Bronchial epithelial cell (primary cell): ENCODE results near the gene GRN. TPM values are rescaled to one million over a fixed set of nuclear protein-coding genes. Genes with fewer than 3 reads are reported as not detected.
A peak's percentile ranks its signal among the peaks of the same experiment; 100 is the strongest.

Experiments used
- DNase-seq: peaks from one replicate; pipeline ENCODE4 v3.0.0-alpha.2; 2010; ENCODE audit warnings: low read depth
- FAIRE-seq: peaks from 2 replicates; lab custom pipeline; 2011; peaks lifted over from hg19 to GRCh38; lab: Jason Lieb, UNC
- H3K27me3 ChIP-seq: 2 replicates; pipeline ENCODE4 v1.5.1; 2011; ENCODE audit warnings: low read length; ENCODE audit not compliant: control insufficient read depth, insufficient read depth
- H3K36me3 ChIP-seq: 2 replicates; pipeline ENCODE4 v1.5.1; 2011; ENCODE audit warnings: low read length; ENCODE audit not compliant: control insufficient read depth, insufficient read depth
- H3K4me3 ChIP-seq: 2 replicates; pipeline ENCODE4 v1.5.1; 2011; ENCODE audit warnings: mild to moderate bottlenecking, low read depth, low read length, control low read depth
- CTCF ChIP-seq: IDR thresholded peaks from 2 replicates; pipeline ENCODE4 v1.5.1; 2011; ENCODE audit warnings: mild to moderate bottlenecking, moderate library complexity, low read length, control low read depth, inconsistent platforms; ENCODE audit not compliant: insufficient read depth, severe bottlenecking
- total RNA-seq: library from RNA; depleted of rRNA; stranded (reverse); fragments of >200 nt; gene quantifications from 2 replicates; pipeline ENCODE4 v1.2.1, GENCODE V29; 2014

GRN gene
- total RNA-seq, 1 donor from 2014 or later = 200 TPM

DNA sequence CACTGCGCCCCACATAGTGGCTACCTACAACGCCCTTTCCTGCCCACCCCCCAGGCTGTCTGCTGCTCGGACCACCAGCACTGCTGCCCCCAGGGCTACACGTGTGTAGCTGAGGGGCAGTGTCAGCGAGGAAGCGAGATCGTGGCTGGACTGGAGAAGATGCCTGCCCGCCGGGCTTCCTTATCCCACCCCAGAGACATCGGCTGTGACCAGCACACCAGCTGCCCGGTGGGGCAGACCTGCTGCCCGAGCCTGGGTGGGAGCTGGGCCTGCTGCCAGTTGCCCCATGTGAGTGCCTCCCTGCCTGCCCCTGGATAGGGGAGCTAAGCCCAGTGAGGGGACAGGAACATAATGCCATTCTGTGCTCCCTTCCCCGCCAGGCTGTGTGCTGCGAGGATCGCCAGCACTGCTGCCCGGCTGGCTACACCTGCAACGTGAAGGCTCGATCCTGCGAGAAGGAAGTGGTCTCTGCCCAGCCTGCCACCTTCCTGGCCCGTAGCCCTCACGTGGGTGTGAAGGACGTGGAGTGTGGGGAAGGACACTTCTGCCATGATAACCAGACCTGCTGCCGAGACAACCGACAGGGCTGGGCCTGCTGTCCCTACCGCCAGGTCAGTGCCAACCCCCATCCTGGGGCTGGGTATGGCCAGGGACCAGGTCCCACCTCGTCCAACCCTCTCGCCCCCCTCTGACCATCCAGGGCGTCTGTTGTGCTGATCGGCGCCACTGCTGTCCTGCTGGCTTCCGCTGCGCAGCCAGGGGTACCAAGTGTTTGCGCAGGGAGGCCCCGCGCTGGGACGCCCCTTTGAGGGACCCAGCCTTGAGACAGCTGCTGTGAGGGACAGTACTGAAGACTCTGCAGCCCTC, 7.1 kb downstream of the GRN start:
- DNase-seq = no peak
- FAIRE-seq = no peak
- H3K36me3 ChIP-seq = peaks cover 32% of the 10 kb centered on the region
- H3K4me3 ChIP-seq = no peak overlapping the region
- H3K27me3 ChIP-seq = no peaks in the 10 kb centered on the region
- TF ChIP-seq CTCF = no peak

DNA sequence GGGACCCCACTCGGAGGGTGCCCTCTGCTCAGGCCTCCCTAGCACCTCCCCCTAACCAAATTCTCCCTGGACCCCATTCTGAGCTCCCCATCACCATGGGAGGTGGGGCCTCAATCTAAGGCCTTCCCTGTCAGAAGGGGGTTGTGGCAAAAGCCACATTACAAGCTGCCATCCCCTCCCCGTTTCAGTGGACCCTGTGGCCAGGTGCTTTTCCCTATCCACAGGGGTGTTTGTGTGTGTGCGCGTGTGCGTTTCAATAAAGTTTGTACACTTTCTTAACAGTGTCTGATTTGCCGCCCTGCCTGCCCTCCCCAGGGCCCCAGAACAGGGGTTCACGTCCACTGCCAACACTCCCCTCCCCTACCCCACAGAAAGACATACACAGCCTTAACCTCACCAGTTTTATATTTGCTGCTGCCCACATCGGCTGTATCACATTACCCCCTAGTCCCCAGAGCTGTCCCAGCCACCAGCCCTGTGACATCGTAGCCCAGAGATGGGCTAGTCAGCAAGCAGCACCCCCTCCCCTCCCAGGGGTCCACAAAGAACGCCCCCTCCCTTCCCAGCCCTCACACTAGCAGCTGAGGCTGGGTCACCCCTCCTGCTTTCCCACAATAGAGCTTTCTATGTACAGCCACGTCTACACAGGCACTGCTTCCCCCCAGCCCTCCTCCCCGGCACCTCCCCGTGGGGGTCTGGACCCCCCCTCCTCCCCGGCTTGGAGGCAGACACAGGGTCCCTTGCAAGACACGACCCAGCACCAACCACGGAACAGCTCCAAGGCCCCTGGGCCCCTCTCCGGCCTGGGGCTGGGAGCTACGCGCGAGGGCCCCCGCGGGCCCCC, 7.9 kb downstream of the GRN start:
- peaks cover 32% of the 10 kb centered on the region for H3K36me3 ChIP-seq
- no peak for FAIRE-seq
- no peak for DNase-seq
- no peak for TF ChIP-seq CTCF
- no peaks in the 10 kb centered on the region for H3K27me3 ChIP-seq
- H3K4me3 ChIP-seq = no peak overlapping the region

- H3K4me3 ChIP-seq = peak overlapping the region; percentile 10
These were observed 8.7 kb downstream of the GRN start for GRCh38 chr17:44353672-44354331.

GRCh38 chr17:44354582-44355561, 9.8 kb downstream of the GRN start:
- Histone ChIP-seq H3K27me3 (no peaks in the 10 kb centered on the region), H3K36me3 (peaks cover 26% of the 10 kb centered on the region), H3K4me3 (no peak overlapping the region)
- DNase-seq (no peak), FAIRE-seq (no peak)
- TF ChIP-seq CTCF = peak; percentile 35

More at GRCh38 chr17:44353672-44354331, 8.7 kb downstream of the GRN start:
- DNase-seq (no peak), FAIRE-seq (no peak)
- no peak for TF ChIP-seq CTCF
- Histone ChIP-seq H3K36me3 (peaks cover 32% of the 10 kb centered on the region), H3K27me3 (no peaks in the 10 kb centered on the region)

GRCh38 chr17:44355642-44356099, 10.6 kb downstream of the GRN start:
- FAIRE-seq (no peak), DNase-seq (no peak)
- Histone ChIP-seq H3K27me3 (no peaks in the 10 kb centered on the region), H3K36me3 (peaks cover 20% of the 10 kb centered on the region), H3K4me3 (no peak overlapping the region)
- no peak for TF ChIP-seq CTCF
